GM10847 (cell line): ENCODE data around the gene EDIL3.

Experiments
- POLR2A ChIP-seq: IDR thresholded peaks from 2 replicates; pipeline ENCODE4 v1.6.1; 2011; ENCODE audit not compliant: insufficient read length; ENCODE audit errors: extremely low read depth

Gene EDIL3

GRCh38 chr5:84383296-84383815, 1.3 kb downstream of the EDIL3 start:
- no peak for TF ChIP-seq POLR2A

GRCh38 chr5:84382363-84383295, 2.1 kb downstream of the EDIL3 start:
- no peak for TF ChIP-seq POLR2A

DNA sequence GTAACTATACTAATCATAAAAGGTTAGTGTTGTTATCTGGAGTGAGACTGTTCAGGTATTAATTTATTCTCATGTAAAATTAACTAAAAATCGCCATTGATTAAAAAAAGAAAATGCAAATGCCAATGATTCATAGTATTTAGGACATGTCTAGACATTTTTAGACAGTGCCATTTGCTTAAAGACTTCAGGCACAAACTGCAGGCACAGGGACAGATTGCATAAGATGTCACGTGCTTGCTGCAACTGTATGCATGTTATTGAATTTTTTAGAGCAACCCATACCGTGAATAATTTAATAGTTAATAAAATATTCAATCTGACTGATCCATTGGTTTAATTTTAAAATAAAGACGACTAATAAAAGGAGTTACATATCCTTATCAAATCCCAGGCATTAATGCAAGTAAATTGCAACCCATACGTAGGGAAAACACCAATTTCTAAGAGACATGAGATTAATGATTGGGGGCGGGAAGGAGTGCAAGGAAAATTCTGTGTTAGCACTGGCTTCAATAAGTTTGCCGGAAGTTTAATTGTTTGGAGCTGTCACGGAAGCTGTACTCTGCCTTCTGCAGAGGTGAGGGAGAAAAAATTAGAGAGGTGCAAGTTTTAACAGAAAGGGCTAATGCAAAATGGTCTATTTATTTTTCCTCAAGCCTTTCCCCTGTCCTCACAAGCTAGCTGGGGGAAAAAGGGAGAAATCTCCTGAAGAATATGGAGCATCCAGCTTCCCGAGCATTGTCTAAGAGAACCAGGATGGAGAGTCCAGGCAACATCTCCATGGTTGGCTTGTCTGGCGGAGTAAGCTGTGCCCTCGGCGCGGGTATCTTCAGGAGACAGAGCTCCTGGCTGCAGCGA, 2.9 kb downstream of the EDIL3 start:
- TF ChIP-seq POLR2A: no peak

DNA sequence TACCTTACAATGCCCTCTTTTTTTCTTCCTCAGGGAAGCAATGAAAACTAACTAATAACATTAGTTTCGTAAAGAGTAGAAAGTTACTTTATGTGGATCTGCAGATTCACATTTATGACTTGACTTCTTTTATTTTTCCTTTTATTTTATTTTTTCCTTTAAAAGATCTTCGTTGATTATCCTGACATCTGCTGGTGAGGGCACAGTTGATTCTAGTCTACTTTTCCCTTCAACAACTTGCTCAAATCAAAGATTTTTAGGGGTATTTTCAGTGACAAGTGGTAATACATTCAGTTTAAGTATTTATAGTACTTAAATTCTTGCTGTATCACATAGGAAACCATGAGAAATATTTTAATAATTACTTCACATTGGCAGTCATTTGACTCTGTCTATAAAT, 4.9 kb downstream of the EDIL3 start:
- TF ChIP-seq POLR2A: no peak

- TF ChIP-seq POLR2A: no peak
Measured at GRCh38 chr5:84378961-84379360, 5.7 kb downstream of the EDIL3 start.

- no peak for TF ChIP-seq POLR2A
Measured at GRCh38 chr5:84378420-84378819, 6.3 kb downstream of the EDIL3 start.

DNA sequence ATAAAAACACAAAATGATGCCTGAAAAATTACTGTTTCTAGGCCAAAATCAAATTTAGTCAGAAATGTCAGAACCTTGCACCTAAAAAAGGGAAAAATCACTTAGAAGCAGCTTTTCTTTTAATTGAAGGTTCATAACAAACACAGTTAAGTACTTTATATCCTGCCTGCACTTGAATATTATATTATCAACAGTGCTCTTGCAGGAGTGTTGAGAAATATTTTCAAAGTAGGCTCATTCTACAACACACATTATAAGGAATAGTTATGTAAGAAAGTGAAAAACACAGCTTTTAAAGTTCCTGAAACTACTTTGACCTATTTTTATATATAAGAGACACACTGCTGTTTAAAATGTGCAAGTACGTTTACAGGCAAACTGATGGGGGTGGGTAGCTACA, 8.3 kb downstream of the EDIL3 start:
- no peak for TF ChIP-seq POLR2A

DNA sequence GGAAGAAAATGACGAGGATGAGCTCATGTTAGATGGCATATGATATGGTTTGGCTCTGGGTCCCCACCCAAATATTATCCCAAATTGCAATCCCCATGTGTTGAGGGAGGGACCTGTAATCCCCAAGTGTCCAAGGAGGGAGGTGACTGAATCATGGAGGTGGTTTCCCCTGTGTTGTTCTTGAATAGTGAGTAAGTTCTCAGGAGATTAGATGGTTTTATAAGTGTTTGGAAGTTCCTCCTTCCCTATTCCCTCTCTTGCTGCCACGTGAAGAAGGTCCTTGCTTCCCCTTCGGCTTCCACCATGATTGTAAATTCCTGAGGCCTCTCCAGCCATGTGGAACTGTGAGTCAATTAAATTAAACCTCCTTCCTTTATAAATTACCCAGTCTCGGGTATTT, 10.1 kb downstream of the EDIL3 start:
- TF ChIP-seq POLR2A: no peak

- TF ChIP-seq POLR2A: no peak
Measured at GRCh38 chr5:84373506-84373905, 11.2 kb downstream of the EDIL3 start.

DNA sequence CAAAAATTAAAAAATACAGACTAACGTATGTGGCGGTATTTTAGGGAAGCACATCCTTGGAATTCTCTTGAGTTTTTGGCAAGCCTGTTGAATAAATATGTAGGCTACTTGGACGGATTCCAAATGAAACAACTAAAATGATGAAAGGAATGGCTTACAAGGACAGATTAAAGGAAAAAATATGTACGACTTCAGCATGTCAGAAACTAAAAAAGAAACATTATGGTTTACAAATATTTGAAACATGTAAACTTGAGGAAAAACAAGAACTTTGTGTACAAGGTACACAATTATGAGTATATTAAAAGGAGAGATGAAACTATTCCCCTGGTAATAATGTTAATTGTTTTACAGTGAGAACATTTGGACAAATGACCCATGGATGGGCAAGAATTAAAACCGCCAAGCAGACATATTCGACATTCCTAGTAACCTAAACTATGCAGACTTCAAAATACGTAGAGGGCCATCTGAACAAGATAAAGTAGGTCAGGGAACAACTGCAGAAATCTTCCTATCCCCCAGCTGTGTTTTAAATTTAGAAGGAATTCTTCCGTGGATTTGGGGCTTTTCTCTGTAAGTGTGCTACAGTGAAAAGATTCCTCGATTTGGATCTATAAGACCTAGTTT, 12.5 kb downstream of the EDIL3 start:
- no peak for TF ChIP-seq POLR2A

DNA sequence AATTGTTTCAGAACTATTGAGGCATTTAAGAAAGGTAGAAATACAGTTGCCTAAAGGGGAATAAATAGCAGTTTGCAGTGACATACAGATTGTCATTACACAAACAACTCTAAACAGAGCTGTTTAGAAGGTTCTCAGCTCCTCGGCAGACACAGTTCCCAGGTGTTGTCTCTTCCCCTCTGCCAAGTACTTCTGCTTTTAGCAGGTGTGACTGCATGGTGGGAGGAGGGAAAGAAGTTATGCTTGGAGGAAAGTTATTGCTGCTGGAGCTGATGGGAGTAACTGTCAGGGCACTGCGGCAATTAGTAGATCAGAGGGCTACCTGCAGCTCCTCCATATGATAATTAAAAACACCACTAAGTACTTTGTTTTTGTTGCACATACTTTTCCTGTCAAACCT, 14.5 kb downstream of the EDIL3 start:
- no peak for TF ChIP-seq POLR2A

DNA sequence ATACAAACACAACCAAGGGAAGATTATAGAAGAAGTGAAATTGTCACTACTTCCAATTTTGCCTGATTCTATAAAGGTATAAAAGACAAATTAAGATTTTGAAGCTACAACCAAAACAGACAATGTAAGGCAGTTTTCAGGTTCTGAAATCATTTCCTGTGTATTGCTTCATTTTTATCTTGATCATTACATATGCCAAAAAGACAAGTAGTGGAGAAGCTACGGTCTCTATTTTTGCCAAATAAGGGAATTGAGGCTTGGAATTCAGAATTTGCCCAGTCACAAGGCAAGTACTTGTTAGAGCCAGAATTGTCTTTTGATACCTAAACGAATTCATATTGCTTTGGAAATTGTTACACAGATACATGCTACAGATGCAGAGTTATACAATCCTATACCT, 20.6 kb downstream of the EDIL3 start:
- TF ChIP-seq POLR2A: no peak

DNA sequence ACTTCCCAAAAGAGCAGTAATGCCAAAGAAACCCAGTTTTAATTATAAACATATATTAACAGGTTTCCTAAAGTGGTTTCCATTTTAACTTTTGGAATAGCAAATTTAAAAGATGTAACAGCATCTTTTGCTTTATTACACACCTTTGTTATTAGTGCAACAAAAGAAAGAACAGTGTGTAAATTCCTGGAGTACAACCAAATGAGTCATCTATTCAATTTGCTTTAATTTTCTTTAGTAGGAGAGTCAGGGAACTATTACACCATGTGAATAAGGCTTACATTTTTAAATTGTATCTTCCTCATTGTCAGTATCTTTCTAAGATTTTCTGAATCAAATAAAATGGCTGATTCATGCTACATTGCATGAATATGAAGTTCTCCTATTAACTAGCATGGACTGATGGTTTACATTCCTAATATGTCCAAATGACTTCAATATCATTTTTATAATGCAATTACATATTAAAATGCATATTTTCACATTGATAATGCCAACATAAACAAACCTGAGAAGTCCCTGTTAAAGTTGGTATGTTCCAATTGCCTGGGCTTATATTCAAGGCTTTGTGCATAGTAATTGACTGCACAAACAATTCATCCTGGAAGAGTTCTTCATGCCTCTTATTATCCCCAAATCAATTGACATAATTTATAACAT, 22.5 kb downstream of the EDIL3 start:
- TF ChIP-seq POLR2A: no peak

DNA sequence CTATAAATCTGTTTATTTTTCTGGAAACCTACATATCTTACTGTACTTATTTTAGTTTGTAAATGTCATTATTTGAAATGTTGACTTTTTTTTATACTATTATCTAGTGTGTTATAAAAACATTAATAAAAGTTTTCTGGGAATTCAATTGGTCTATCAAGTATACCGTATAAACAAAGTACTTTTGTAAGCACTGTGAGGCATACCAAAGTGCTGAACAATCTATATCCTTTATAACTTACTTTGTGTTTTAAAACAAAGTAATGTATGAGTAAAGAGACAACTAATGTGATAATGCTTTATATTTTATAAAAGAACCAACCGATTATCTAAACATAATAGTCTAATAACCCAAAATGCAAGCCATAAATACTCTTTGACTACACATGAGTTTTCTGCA, 23.1 kb downstream of the EDIL3 start:
- no peak for TF ChIP-seq POLR2A

- no peak for TF ChIP-seq POLR2A
Measured at GRCh38 chr5:84360056-84360455, 24.6 kb downstream of the EDIL3 start.
